Measurements from ENCODE around the gene SMIM31. TPM values are rescaled to one million over a fixed set of nuclear protein-coding genes. Genes with fewer than 3 reads are reported as not detected.

Gene SMIM31
- total RNA-seq, 1 donor from 2014 or later = not detected

GRCh38 chr4:164828955-164829354 lies 75.0 kb downstream of the SMIM31 start:
- Mint-ChIP-seq H3K27me3 (no peaks in the 10 kb centered on the region), H3K27ac (no peak overlapping the region), H3K4me1 (ENCODE audit: low read depth) (peaks cover 12% of the 10 kb centered on the region), H3K4me3 (ENCODE audit: low read depth) (no peak overlapping the region), H3K36me3 (ENCODE audit: insufficient read depth) (no peaks in the 10 kb centered on the region), H3K9me3 (ENCODE audit: low read depth) (no peaks in the 10 kb centered on the region)
- TF ChIP-seq CTCF (IDR thresholded peaks at IDR 0.05; ENCODE audit: unreplicated experiment) = no peak
- no peak for DNase-seq (ENCODE audit: low spot score, unreplicated experiment)

GRCh38 chr4:164846566-164846965 lies 92.6 kb downstream of the SMIM31 start:
- Mint-ChIP-seq H3K27ac (no peak overlapping the region), H3K36me3 (ENCODE audit: insufficient read depth) (no peaks in the 10 kb centered on the region), H3K4me1 (ENCODE audit: low read depth) (peaks cover 4% of the 10 kb centered on the region), H3K27me3 (no peaks in the 10 kb centered on the region), H3K4me3 (ENCODE audit: low read depth) (no peak overlapping the region), H3K9me3 (ENCODE audit: low read depth) (no peaks in the 10 kb centered on the region)
- no peak for DNase-seq (ENCODE audit: low spot score, unreplicated experiment)
- TF ChIP-seq CTCF (IDR thresholded peaks at IDR 0.05; ENCODE audit: unreplicated experiment) = no peak

GRCh38 chr4:164847016-164847415 lies 93.1 kb downstream of the SMIM31 start:
- no peak overlapping the region for H3K27ac Mint-ChIP-seq
- peaks cover 4% of the 10 kb centered on the region for H3K4me1 Mint-ChIP-seq (ENCODE audit: low read depth)
- no peak for TF ChIP-seq CTCF (IDR thresholded peaks at IDR 0.05; ENCODE audit: unreplicated experiment)
- H3K4me3 Mint-ChIP-seq (ENCODE audit: low read depth) = no peak overlapping the region
- DNase-seq (ENCODE audit: low spot score, unreplicated experiment) = no peak
- H3K27me3 Mint-ChIP-seq = no peaks in the 10 kb centered on the region
- H3K36me3 Mint-ChIP-seq (ENCODE audit: insufficient read depth) = no peaks in the 10 kb centered on the region
- no peaks in the 10 kb centered on the region for H3K9me3 Mint-ChIP-seq (ENCODE audit: low read depth)

GRCh38 chr4:164847967-164848649 lies 94.2 kb downstream of the SMIM31 start:
- H3K36me3 Mint-ChIP-seq (ENCODE audit: insufficient read depth) = no peaks in the 10 kb centered on the region
- no peak overlapping the region for H3K27ac Mint-ChIP-seq
- no peak for TF ChIP-seq CTCF (IDR thresholded peaks at IDR 0.05; ENCODE audit: unreplicated experiment)
- H3K27me3 Mint-ChIP-seq = no peaks in the 10 kb centered on the region
- peaks cover 4% of the 10 kb centered on the region for H3K4me1 Mint-ChIP-seq (ENCODE audit: low read depth)
- H3K9me3 Mint-ChIP-seq (ENCODE audit: low read depth) = peaks cover 3% of the 10 kb centered on the region
- no peak overlapping the region for H3K4me3 Mint-ChIP-seq (ENCODE audit: low read depth)
- no peak for DNase-seq (ENCODE audit: low spot score, unreplicated experiment)

Other genes with a start within 250 kb of the SMIM31 start
- 4.8 and 6.4 TPM in 2 replicates for gene APELA, start 123.0 kb downstream of the SMIM31 start, total RNA-seq
- 2.3 and 3.5 TPM in 2 replicates for gene TRIM61, start 223.5 kb downstream of the SMIM31 start, total RNA-seq